HEK293T (cell line): Measurements from ENCODE around the gene ANO5.

ENCODE experiments used
- FOXA1 ChIP-seq: fragments of 450-650 bp; IDR thresholded peaks from 2 replicates; pipeline ENCODE4 v1.6.1; 2016; ENCODE audit warnings: mild to moderate bottlenecking
- FOXK2 ChIP-seq: fragments of 450-650 bp; IDR thresholded peaks from 2 replicates; pipeline ENCODE4 v1.6.1; 2016; ENCODE audit warnings: mild to moderate bottlenecking

- TF ChIP-seq FOXA1, result no peak
- no peak for TF ChIP-seq FOXK2
Measured at GRCh38 chr11:22208151-22208858, 15.4 kb downstream of the ANO5 start.
